Neural crest cell (in vitro differentiated cells): Measurements from ENCODE around the gene RAG2. TPM values are rescaled to one million over a fixed set of nuclear protein-coding genes. Genes with fewer than 3 reads are reported as not detected.

Experiments
- DNase-seq: peaks from one replicate; pipeline ENCODE4 v3.0.0; 2021; ENCODE audit warnings: low read depth, mixed read lengths, low spot score
- H3K27ac Mint-ChIP-seq: one replicate; pipeline ENCODE4 v1.8.0; 2021; ENCODE audit warnings: mild to moderate bottlenecking, mixed read lengths; ENCODE audit not compliant: unreplicated experiment
- H3K27me3 Mint-ChIP-seq: 2 replicates; pipeline ENCODE4 v1.8.0; 2021; ENCODE audit warnings: low read depth, mild to moderate bottlenecking, mixed read lengths
- H3K36me3 Mint-ChIP-seq: 2 replicates; pipeline ENCODE4 v1.8.0; 2021; ENCODE audit warnings: low read depth, mild to moderate bottlenecking, mixed read lengths
- H3K4me1 Mint-ChIP-seq: 2 replicates; pipeline ENCODE4 v1.8.0; 2021; ENCODE audit warnings: mixed read lengths
- H3K4me3 Mint-ChIP-seq: one replicate; pipeline ENCODE4 v1.8.0; 2021; ENCODE audit warnings: mild to moderate bottlenecking, mixed read lengths
- H3K9me3 Mint-ChIP-seq: 2 replicates; pipeline ENCODE4 v1.8.0; 2021; ENCODE audit warnings: mixed read lengths
- total RNA-seq: library from RNA; stranded (reverse); gene quantifications from 2 replicates; pipeline ENCODE4 v1.2.1, GENCODE V29; 2021
- TF ChIP-seq, protein P1 (sequence below): fragments of 200-600 bp; sonication (generic); conservative IDR thresholded peaks from 2 replicates; pipeline ENCODE4 v1.5.0; 2021; ENCODE audit warnings: antibody characterized with exemption, mild to moderate bottlenecking

The RAG2 gene
- total RNA-seq, 1 donor from 2014 or later, result not detected

DNA sequence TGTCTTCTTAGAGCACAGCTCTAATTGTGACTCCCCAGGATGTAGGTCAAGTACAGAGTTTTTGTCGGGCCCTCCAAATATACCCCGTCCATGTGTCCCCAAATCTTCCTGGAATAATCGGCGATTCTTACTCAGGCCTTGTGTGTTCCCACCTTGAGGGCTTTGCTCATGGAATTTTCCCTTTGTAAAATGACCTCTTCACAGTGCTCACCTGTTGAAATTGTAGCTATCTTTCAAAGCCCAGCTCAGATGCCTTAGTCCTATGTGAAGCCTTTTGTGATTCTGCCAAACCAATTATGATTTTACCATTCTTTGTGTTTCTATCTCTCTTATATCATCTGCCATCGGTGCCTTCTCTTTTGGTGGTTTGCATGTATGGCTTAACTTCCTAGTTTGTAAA lies 30.1 kb upstream of the RAG2 start:
- Mint-ChIP-seq H3K27me3 (no peaks in the 10 kb centered on the region), H3K4me3 (no peak overlapping the region), H3K36me3 (no peaks in the 10 kb centered on the region), H3K27ac (no peak overlapping the region), H3K4me1 (peaks cover 16% of the 10 kb centered on the region), H3K9me3 (peaks cover 2% of the 10 kb centered on the region)
- DNase-seq, result no peak
- TF ChIP-seq, protein P1, sequence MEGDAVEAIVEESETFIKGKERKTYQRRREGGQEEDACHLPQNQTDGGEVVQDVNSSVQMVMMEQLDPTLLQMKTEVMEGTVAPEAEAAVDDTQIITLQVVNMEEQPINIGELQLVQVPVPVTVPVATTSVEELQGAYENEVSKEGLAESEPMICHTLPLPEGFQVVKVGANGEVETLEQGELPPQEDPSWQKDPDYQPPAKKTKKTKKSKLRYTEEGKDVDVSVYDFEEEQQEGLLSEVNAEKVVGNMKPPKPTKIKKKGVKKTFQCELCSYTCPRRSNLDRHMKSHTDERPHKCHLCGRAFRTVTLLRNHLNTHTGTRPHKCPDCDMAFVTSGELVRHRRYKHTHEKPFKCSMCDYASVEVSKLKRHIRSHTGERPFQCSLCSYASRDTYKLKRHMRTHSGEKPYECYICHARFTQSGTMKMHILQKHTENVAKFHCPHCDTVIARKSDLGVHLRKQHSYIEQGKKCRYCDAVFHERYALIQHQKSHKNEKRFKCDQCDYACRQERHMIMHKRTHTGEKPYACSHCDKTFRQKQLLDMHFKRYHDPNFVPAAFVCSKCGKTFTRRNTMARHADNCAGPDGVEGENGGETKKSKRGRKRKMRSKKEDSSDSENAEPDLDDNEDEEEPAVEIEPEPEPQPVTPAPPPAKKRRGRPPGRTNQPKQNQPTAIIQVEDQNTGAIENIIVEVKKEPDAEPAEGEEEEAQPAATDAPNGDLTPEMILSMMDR, result no peak

GRCh38 chr11:36627471-36627870 lies 29.4 kb upstream of the RAG2 start:
- Mint-ChIP-seq H3K4me1 (peaks cover 15% of the 10 kb centered on the region), H3K9me3 (peaks cover 2% of the 10 kb centered on the region), H3K36me3 (no peaks in the 10 kb centered on the region), H3K4me3 (no peak overlapping the region), H3K27ac (no peak overlapping the region), H3K27me3 (no peaks in the 10 kb centered on the region)
- no peak for DNase-seq
- TF ChIP-seq, protein P1, result no peak

DNA sequence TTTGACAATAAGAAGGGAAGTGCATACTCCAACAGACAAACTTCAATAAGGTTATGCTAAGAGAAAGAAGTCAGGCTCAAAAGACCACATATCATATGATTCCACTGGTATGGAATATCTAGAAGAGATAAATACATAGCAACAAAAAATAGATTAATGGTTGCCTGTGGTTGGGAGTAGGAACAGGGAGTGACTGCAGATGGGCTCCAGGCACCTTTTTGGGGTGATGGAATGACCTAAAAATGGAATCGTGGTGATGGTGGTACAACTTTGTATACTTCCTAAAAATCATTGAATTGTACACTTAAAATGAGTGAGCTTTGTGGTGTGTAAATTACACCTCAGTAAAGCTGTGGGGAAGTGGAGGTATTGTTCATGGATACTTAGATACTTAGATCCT lies 29.0 kb upstream of the RAG2 start:
- peaks cover 12% of the 10 kb centered on the region for H3K4me1 Mint-ChIP-seq
- TF ChIP-seq, protein P1, result no peak
- H3K27ac Mint-ChIP-seq, result no peak overlapping the region
- no peaks in the 10 kb centered on the region for H3K27me3 Mint-ChIP-seq
- no peak overlapping the region for H3K4me3 Mint-ChIP-seq
- no peak for DNase-seq
- H3K36me3 Mint-ChIP-seq, result no peaks in the 10 kb centered on the region
- H3K9me3 Mint-ChIP-seq, result peaks cover 2% of the 10 kb centered on the region

DNA sequence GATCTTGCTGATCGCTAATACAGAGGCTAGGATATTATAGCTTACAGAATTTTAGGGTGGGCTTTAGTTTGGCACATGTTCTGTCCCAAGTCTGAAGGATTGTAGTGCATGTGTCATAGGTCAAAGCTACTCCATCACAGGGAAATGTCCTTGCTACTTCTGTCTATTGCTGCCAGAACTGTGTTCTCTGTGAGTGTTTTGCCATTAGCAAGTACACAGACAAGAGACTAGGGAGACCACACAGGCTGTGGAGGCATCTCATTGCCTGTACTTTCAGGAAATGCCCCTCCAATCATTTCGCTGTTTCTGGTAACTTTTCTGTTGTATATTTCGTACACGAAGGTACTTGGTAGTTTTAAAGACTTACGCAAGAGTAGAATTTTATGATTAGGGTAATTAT lies 25.5 kb upstream of the RAG2 start:
- TF ChIP-seq, protein P1, result no peak
- Mint-ChIP-seq H3K9me3 (no peaks in the 10 kb centered on the region), H3K36me3 (no peaks in the 10 kb centered on the region)

DNA sequence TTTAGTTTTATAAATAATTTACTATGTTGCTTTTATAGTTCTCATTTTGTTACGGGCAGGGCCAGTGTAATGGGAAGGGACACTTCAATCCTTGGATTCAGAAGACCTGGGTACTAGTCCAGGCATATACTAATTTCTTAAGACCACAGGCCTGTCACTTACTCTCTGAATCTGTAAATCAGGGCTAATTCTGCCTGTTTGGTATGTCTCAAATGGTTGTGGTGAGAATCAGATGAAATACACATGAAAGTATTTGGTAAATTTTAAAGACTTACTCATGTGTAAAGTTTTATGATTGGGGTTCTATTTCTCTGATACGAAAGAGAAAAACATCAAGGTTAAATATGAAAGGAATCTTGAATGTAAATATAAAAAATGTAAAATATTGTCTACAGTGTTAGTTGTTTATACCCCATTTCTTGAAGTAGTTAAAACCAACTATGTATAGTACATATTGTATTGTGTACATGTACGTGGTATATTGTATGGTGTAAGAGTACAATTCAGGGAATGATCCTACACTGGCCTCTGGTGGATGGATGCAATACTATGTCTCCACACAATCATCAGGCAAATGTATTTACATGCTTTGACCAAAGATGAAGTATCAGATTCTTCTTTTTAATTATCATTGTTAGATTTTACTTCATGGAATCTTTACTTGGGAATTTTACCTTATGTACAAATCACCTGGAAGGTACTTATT lies 24.5 kb upstream of the RAG2 start:
- Mint-ChIP-seq H3K36me3 (no peaks in the 10 kb centered on the region), H3K9me3 (no peaks in the 10 kb centered on the region)

More for the DNA sequence above, 25.5 kb upstream of the RAG2 start:
- Mint-ChIP-seq H3K4me3 (no peak overlapping the region), H3K4me1 (no peaks in the 10 kb centered on the region), H3K27me3 (no peaks in the 10 kb centered on the region), H3K27ac (no peak overlapping the region)
- no peak for DNase-seq

More for the DNA sequence above, 24.5 kb upstream of the RAG2 start:
- DNase-seq, result no peak
- TF ChIP-seq, protein P1, result peak; percentile 60
- no peak overlapping the region for H3K27ac Mint-ChIP-seq
- H3K4me1 Mint-ChIP-seq, result no peaks in the 10 kb centered on the region
- H3K4me3 Mint-ChIP-seq, result no peak overlapping the region
- no peaks in the 10 kb centered on the region for H3K27me3 Mint-ChIP-seq
